ENCODE measurements around the gene C2orf42. TPM values are rescaled to one million over a fixed set of nuclear protein-coding genes. Genes with fewer than 3 reads are reported as not detected.
"Not testable (repeated sequence)": the region's sequence is repeated elsewhere in the genome, so short reads cannot be mapped to it uniquely, and the experiment has no call there.

Gene C2orf42
- total RNA-seq, 1 donor from 2014 or later, result 9.5 TPM

DNA sequence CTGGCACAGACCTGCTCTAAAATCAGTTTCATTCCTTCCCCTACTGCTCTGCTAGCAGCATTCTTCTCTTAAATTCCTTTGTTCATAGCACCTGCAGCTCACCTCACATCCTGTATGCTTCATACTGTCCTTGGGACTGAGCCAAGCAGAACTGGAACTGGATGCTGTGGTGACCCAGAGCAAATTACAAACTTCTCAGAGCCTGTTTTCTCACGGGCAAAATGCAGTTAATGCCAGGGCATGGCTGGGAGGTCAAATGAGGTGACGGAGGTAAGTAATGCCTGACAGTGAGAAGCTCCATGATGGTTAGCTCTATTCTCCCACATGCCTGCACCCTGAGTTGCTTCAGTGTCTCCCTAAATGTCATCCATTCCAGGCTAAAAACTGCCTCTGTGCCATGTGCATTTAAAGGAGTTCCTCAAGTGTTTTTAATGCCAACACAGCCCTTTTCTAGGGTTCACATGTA, 29.7 kb downstream of the C2orf42 start:
- no peaks in the 10 kb centered on the region for H3K27me3 ChIP-seq
- DNase-seq (ENCODE audit: low spot score in 2 of 2), result no peak
- intact Hi-C loops (cut with DNase I), result no loop called here
- H3K4me3 ChIP-seq, result no peak overlapping the region
- TF ChIP-seq, protein P1, sequence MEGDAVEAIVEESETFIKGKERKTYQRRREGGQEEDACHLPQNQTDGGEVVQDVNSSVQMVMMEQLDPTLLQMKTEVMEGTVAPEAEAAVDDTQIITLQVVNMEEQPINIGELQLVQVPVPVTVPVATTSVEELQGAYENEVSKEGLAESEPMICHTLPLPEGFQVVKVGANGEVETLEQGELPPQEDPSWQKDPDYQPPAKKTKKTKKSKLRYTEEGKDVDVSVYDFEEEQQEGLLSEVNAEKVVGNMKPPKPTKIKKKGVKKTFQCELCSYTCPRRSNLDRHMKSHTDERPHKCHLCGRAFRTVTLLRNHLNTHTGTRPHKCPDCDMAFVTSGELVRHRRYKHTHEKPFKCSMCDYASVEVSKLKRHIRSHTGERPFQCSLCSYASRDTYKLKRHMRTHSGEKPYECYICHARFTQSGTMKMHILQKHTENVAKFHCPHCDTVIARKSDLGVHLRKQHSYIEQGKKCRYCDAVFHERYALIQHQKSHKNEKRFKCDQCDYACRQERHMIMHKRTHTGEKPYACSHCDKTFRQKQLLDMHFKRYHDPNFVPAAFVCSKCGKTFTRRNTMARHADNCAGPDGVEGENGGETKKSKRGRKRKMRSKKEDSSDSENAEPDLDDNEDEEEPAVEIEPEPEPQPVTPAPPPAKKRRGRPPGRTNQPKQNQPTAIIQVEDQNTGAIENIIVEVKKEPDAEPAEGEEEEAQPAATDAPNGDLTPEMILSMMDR (IDR thresholded peaks at IDR 0.05), result no peak
- H3K36me3 ChIP-seq, result peaks cover 40 to 72% of the 10 kb centered on the region in 2 donors
- no peaks in the 10 kb centered on the region for H3K9me3 ChIP-seq
- H3K27ac ChIP-seq, result no peak overlapping the region
- H3K4me1 ChIP-seq, result no peaks in the 10 kb centered on the region

DNA sequence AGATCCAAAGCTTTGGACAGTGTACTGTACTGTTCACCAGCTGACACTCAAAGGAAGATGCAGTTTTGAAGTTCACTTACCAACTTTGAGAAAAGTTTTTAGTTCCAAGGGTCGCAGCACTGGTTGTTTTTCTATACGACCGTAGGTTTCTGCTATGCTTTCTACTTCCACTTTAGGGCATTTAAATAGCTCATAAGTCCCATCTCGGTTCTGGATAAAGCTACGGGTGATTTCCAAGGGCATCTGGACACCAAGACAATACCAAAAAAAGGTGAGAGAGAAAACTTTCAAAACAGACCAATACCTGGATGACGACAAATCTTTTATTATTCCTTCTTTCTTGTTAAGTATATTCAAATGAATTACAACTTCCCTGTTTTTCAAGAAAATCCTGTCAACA, 30.3 kb downstream of the C2orf42 start:
- peaks cover 34 to 68% of the 10 kb centered on the region in 2 donors for H3K36me3 ChIP-seq
- TF ChIP-seq, protein P1 (IDR thresholded peaks at IDR 0.05), result no peak
- H3K4me1 ChIP-seq, result no peaks in the 10 kb centered on the region
- intact Hi-C loops (cut with DNase I), result no loop called here
- DNase-seq (ENCODE audit: low spot score in 2 of 2), result no peak
- no peaks in the 10 kb centered on the region for H3K27me3 ChIP-seq
- H3K4me3 ChIP-seq, result no peak overlapping the region
- no peaks in the 10 kb centered on the region for H3K9me3 ChIP-seq
- no peak overlapping the region for H3K27ac ChIP-seq

DNA sequence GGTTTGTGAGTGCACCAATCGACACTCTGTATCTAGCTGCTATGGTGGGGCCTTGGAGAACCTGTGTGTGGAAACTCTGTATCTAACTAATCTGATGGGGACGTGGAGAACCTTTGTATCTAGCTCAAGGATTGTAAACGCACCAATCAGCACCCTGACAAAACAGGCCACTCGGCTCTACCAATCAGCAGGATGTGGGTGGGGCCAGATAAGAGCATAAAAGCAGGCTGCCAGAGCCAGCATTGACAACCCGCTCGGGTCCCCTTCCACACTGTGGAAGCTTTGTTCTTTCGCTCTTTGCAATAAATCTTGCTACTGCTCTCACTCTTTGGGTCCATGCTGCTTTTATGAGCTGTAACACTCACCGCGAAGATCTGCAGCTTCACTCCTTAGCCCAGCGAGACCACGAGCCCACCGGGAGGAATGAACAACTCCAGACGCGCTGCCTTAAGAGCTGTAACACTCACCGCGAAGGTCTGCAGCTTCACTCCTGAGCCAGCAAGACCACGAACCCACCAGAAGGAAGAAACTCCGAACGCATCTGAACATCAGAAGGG, 41.6 kb downstream of the C2orf42 start:
- H3K4me3 ChIP-seq, result not testable (repeated sequence)

DNA sequence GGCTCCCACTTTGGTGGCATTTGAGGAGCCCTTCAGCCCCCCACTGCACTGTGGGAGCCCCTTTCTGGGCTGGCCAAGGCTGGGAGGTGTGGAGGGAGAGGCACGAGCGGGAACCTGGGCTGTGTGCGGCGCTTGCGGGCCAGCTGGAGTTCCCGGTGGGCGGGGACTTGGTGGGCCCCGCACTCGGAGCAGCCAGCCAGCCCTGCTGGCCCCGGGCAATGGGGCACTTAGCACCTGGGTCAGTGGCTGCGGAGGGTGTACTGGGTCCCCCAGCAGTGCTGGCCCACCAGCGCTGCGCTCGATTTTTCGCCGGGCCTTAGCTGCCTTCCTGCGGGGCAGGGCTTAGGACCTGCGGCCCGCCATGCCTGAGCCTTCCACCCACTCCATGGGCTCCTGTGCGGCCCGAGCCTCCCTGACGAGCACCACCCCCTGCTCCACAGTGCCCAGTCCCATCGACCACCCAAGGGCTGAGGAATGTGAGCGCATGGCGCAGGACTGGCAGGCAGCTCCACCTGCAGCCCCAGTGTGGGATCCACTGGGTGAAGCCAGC, 42.5 kb downstream of the C2orf42 start:
- H3K4me1 ChIP-seq; H3K27me3 ChIP-seq; H3K4me3 ChIP-seq; H3K9me3 ChIP-seq; intact Hi-C loops (cut with DNase I); DNase-seq (ENCODE audit: low spot score in 2 of 2); H3K27ac ChIP-seq: not testable (repeated sequence)
- peaks cover 6 to 15% of the 10 kb centered on the region in 2 donors for H3K36me3 ChIP-seq

More for the DNA sequence above, 41.6 kb downstream of the C2orf42 start:
- H3K4me1 ChIP-seq; H3K27me3 ChIP-seq; intact Hi-C loops (cut with DNase I); H3K9me3 ChIP-seq; DNase-seq (ENCODE audit: low spot score in 2 of 2); H3K27ac ChIP-seq: not testable (repeated sequence)
- H3K36me3 ChIP-seq, result peaks cover 6 to 15% of the 10 kb centered on the region in 2 donors

DNA sequence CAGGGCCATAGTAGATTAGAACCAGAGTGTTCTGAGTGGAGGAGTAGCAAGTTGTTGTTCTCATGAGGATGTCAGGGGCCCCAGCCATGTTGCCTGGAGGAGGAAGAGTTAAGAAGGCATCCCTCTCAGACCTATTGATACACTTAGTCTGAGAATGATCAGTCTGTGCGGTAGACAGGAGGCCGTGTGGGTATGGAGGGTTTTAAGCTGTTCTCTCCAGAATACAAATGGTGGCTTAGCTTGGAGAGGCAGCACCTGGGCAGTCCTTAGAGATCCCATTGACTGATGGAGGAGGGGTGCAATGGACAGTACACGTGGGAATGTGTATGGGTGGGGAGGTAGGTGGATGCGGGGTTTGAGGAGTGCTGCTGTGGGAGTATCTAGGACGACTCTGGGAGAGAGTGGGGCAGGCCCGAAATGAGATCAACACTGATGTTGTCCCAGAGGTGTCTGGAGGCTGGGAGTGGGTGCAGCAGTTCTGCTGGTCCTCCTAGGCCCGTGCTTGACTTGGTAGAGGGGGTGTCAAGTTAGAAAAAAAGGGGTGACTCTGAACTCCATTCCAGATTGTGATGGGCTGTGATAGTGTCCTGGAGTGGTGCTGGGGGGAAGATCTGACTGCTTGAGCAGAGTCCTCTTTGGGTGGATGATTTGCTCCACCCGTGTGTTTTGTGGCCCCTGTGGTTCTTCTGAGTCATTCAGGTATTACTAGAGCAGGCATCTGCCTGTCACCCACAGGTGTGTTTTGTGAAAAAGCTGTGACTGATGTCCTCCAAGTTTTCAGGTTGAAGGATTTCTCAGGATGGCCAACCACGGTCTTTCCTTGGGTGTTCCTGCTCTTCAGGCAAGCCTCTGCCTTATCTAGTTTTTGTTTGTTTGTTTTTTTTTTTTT, 44.7 kb downstream of the C2orf42 start:
- intact Hi-C loops (cut with DNase I), result no loop called here

DNA sequence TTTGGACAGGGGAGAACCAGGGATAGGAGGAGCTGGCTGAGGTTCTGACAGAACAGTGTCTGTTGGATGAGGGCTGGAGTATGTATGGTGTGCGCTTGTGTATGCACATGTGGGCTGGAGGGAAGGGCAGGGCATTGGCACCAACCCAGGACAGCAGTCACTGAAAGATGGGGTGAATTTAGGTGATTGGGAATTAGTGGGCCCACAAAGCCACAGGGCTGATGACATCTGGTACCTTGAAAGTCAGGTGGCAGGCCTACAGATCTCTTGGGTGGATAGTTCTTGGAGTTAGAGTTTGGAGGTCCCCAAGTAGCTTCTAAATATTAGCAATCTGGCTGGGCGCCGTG, 45.7 kb downstream of the C2orf42 start:
- Histone ChIP-seq H3K4me3 (no peak overlapping the region), H3K4me1 (peaks cover 5 to 8% of the 10 kb centered on the region in 2 donors), H3K27me3 (no peaks in the 10 kb centered on the region), H3K36me3 (peaks cover 0 to 12% of the 10 kb centered on the region in 2 donors), H3K9me3 (no peaks in the 10 kb centered on the region), H3K27ac (no peak overlapping the region)
- TF ChIP-seq, protein P1 (IDR thresholded peaks at IDR 0.05), result no peak
- no peak for DNase-seq (ENCODE audit: low spot score in 2 of 2)
- intact Hi-C loops (cut with DNase I), result no loop called here

More for the DNA sequence above, 44.7 kb downstream of the C2orf42 start:
- no peak for DNase-seq (ENCODE audit: low spot score in 2 of 2)
- no peaks in the 10 kb centered on the region for H3K9me3 ChIP-seq
- peaks cover 5 to 6% of the 10 kb centered on the region in 2 donors for H3K4me1 ChIP-seq
- no peaks in the 10 kb centered on the region for H3K27me3 ChIP-seq
- TF ChIP-seq, protein P1 (IDR thresholded peaks at IDR 0.05), result no peak
- peaks cover 0 to 15% of the 10 kb centered on the region in 2 donors for H3K36me3 ChIP-seq
- no peak overlapping the region for H3K27ac ChIP-seq
- H3K4me3 ChIP-seq, result no peak overlapping the region
